ENCODE results near the gene CARS2. TPM values are rescaled to one million over a fixed set of nuclear protein-coding genes. Genes with fewer than 3 reads are reported as not detected.

CARS2 gene
- total and polyA plus RNA-seq, 2 experiments from 2014 or later = 39.0 to 53.5 TPM

GRCh38 chr13:110734561-110734960 is 28.6 kb upstream of the CARS2 start:
- no peak overlapping the region for H3K4me3 ChIP-seq
- DNase-seq (ENCODE audit: low spot score) (no peak), ATAC-seq (no peak)
- no peak overlapping the region for H3K4me2 ChIP-seq
- peaks cover 20% of the 10 kb centered on the region for H3K36me3 Mint-ChIP-seq (ENCODE audit: low read depth)
- no peaks in the 10 kb centered on the region for H3K4me1 ChIP-seq (ENCODE audit: insufficient read depth)
- H3K4me1 Mint-ChIP-seq = no peaks in the 10 kb centered on the region; the same call in 2 of the 3 replicates
- H3K27ac ChIP-seq (ENCODE audit: low read depth) = no peak overlapping the region
- H3K27me3 ChIP-seq (ENCODE audit: insufficient read depth) = no peaks in the 10 kb centered on the region
- no peak overlapping the region for H3K4me3 Mint-ChIP-seq
- H3K27ac Mint-ChIP-seq = no peak overlapping the region
- peaks cover 22% of the 10 kb centered on the region for H3K9me3 Mint-ChIP-seq
- no peaks in the 10 kb centered on the region for H4K20me1 ChIP-seq (replicated peaks; ENCODE audit: insufficient read depth)
- H3K27me3 Mint-ChIP-seq (ENCODE audit: insufficient read depth, low read depth, poor library complexity) = peaks cover 3% of the 10 kb centered on the region
- H2AFZ ChIP-seq = no peak overlapping the region
- H3K79me2 ChIP-seq (replicated peaks; ENCODE audit: insufficient read depth) = no peaks in the 10 kb centered on the region
- no peaks in the 10 kb centered on the region for H3K36me3 ChIP-seq (ENCODE audit: insufficient read depth)
- peaks cover 5% of the 10 kb centered on the region; the same call in 1 of the 2 replicates for H3K9me2 ChIP-seq (ENCODE audit: insufficient read depth)
- TF ChIP-seq ZNF114 (CRISPR knock-in tag; IDR thresholded peaks at IDR 0.05) (no peak), EZH2 (IDR thresholded peaks at IDR 0.05; ENCODE audit: low read depth, unreplicated experiment) (no peak), CREB1 (CRISPR knock-in tag; IDR thresholded peaks at IDR 0.05; ENCODE audit: low read depth) (no peak), EZH2phosphoT487 (IDR thresholded peaks at IDR 0.05; ENCODE audit: unreplicated experiment) (no peak), STAT1 (IDR thresholded peaks at IDR 0.05; ENCODE audit: unreplicated experiment) (no peak), ZNF331 (CRISPR knock-in tag; IDR thresholded peaks at IDR 0.05; ENCODE audit: low read depth) (no peak), POLR2AphosphoS5 (IDR thresholded peaks at IDR 0.05; ENCODE audit: low read depth) (no peak), REST (IDR thresholded peaks at IDR 0.05; ENCODE audit: unreplicated experiment) (no peak), JUNB (IDR thresholded peaks at IDR 0.05; ENCODE audit: unreplicated experiment) (no peak), NANOG (IDR thresholded peaks at IDR 0.05; ENCODE audit: borderline replicate concordance) (no peak)
- TF ChIP-seq, protein P1, sequence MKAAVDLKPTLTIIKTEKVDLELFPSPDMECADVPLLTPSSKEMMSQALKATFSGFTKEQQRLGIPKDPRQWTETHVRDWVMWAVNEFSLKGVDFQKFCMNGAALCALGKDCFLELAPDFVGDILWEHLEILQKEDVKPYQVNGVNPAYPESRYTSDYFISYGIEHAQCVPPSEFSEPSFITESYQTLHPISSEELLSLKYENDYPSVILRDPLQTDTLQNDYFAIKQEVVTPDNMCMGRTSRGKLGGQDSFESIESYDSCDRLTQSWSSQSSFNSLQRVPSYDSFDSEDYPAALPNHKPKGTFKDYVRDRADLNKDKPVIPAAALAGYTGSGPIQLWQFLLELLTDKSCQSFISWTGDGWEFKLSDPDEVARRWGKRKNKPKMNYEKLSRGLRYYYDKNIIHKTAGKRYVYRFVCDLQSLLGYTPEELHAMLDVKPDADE (IDR thresholded peaks at IDR 0.05) = no peak
- TF ChIP-seq, protein P2, sequence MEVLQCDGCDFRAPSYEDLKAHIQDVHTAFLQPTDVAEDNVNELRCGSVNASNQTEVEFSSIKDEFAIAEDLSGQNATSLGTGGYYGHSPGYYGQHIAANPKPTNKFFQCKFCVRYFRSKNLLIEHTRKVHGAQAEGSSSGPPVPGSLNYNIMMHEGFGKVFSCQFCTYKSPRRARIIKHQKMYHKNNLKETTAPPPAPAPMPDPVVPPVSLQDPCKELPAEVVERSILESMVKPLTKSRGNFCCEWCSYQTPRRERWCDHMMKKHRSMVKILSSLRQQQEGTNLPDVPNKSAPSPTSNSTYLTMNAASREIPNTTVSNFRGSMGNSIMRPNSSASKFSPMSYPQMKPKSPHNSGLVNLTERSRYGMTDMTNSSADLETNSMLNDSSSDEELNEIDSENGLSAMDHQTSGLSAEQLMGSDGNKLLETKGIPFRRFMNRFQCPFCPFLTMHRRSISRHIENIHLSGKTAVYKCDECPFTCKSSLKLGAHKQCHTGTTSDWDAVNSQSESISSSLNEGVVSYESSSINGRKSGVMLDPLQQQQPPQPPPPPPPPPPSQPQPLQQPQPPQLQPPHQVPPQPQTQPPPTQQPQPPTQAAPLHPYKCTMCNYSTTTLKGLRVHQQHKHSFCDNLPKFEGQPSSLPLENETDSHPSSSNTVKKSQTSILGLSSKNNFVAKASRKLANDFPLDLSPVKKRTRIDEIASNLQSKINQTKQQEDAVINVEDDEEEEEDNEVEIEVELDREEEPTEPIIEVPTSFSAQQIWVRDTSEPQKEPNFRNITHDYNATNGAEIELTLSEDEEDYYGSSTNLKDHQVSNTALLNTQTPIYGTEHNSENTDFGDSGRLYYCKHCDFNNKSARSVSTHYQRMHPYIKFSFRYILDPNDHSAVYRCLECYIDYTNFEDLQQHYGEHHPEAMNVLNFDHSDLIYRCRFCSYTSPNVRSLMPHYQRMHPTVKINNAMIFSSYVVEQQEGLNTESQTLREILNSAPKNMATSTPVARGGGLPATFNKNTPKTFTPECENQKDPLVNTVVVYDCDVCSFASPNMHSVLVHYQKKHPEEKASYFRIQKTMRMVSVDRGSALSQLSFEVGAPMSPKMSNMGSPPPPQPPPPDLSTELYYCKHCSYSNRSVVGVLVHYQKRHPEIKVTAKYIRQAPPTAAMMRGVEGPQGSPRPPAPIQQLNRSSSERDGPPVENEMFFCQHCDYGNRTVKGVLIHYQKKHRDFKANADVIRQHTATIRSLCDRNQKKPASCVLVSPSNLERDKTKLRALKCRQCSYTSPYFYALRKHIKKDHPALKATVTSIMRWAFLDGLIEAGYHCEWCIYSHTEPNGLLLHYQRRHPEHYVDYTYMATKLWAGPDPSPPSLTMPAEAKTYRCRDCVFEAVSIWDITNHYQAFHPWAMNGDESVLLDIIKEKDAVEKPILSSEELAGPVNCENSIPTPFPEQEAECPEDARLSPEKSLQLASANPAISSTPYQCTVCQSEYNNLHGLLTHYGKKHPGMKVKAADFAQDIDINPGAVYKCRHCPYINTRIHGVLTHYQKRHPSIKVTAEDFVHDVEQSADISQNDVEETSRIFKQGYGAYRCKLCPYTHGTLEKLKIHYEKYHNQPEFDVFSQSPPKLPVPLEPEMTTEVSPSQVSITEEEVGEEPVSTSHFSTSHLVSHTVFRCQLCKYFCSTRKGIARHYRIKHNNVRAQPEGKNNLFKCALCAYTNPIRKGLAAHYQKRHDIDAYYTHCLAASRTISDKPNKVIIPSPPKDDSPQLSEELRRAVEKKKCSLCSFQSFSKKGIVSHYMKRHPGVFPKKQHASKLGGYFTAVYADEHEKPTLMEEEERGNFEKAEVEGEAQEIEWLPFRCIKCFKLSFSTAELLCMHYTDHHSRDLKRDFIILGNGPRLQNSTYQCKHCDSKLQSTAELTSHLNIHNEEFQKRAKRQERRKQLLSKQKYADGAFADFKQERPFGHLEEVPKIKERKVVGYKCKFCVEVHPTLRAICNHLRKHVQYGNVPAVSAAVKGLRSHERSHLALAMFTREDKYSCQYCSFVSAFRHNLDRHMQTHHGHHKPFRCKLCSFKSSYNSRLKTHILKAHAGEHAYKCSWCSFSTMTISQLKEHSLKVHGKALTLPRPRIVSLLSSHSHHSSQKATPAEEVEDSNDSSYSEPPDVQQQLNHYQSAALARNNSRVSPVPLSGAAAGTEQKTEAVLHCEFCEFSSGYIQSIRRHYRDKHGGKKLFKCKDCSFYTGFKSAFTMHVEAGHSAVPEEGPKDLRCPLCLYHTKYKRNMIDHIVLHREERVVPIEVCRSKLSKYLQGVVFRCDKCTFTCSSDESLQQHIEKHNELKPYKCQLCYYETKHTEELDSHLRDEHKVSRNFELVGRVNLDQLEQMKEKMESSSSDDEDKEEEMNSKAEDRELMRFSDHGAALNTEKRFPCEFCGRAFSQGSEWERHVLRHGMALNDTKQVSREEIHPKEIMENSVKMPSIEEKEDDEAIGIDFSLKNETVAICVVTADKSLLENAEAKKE (CRISPR knock-in tag; IDR thresholded peaks at IDR 0.05) = no peak
- TF ChIP-seq, protein P3, sequence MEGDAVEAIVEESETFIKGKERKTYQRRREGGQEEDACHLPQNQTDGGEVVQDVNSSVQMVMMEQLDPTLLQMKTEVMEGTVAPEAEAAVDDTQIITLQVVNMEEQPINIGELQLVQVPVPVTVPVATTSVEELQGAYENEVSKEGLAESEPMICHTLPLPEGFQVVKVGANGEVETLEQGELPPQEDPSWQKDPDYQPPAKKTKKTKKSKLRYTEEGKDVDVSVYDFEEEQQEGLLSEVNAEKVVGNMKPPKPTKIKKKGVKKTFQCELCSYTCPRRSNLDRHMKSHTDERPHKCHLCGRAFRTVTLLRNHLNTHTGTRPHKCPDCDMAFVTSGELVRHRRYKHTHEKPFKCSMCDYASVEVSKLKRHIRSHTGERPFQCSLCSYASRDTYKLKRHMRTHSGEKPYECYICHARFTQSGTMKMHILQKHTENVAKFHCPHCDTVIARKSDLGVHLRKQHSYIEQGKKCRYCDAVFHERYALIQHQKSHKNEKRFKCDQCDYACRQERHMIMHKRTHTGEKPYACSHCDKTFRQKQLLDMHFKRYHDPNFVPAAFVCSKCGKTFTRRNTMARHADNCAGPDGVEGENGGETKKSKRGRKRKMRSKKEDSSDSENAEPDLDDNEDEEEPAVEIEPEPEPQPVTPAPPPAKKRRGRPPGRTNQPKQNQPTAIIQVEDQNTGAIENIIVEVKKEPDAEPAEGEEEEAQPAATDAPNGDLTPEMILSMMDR (conservative IDR thresholded peaks at IDR 0.05; ENCODE audit: low read depth in 2 of 2) = no peak
- H3F3A ChIP-seq (replicated peaks; ENCODE audit: low read depth) = no peaks in the 10 kb centered on the region

Measured in GM23338 (cell line).